ENCODE results near the gene GOLGA8K. TPM values are rescaled to one million over a fixed set of nuclear protein-coding genes. Genes with fewer than 3 reads are reported as not detected.
"Not testable (repeated sequence)": the region's sequence is repeated elsewhere in the genome, so short reads cannot be mapped to it uniquely, and the experiment has no call there.

Gene GOLGA8K
- total RNA-seq, result not detected

- not testable (repeated sequence) for ATAC-seq
Observed at GRCh38 chr15:32403192-32403591, at the start of gene GOLGA8K. Gene GOLGA8K, minus strand, starts transcription at chr15:32403292. Its CDS starts 98 bp downstream, at chr15:32403194.

- ATAC-seq, result not testable (repeated sequence)
Observed at GRCh38 chr15:32440445-32440977, 37.4 kb upstream of the GOLGA8K start.

GRCh38 chr15:32434102-32434963 lies 31.2 kb upstream of the GOLGA8K start:
- peak; percentile 62 for ATAC-seq

GRCh38 chr15:32427635-32428034 lies 24.5 kb upstream of the GOLGA8K start:
- ATAC-seq, result not testable (repeated sequence)

GRCh38 chr15:32426511-32426910 lies 23.4 kb upstream of the GOLGA8K start:
- not testable (repeated sequence) for ATAC-seq

GRCh38 chr15:32407903-32408302 lies 4.8 kb upstream of the GOLGA8K start:
- not testable (repeated sequence) for ATAC-seq

- ATAC-seq, result not testable (repeated sequence)
Observed at GRCh38 chr15:32396522-32396921, 6.6 kb downstream of the GOLGA8K start.

GRCh38 chr15:32394745-32395144 lies 8.3 kb downstream of the GOLGA8K start:
- ATAC-seq, result not testable (repeated sequence)

GRCh38 chr15:32388050-32388648 lies 14.9 kb downstream of the GOLGA8K start:
- not testable (repeated sequence) for ATAC-seq

- not testable (repeated sequence) for ATAC-seq
Observed at GRCh38 chr15:32385823-32386495, 17.1 kb downstream of the GOLGA8K start.

GRCh38 chr15:32374185-32374584 lies 28.9 kb downstream of the GOLGA8K start:
- not testable (repeated sequence) for ATAC-seq

- ATAC-seq, result not testable (repeated sequence)
Observed at GRCh38 chr15:32373707-32374106, 29.4 kb downstream of the GOLGA8K start.

GRCh38 chr15:32372075-32372474 lies 31.0 kb downstream of the GOLGA8K start:
- ATAC-seq, result not testable (repeated sequence)

- not testable (repeated sequence) for ATAC-seq
Observed at GRCh38 chr15:32370526-32370925, 32.6 kb downstream of the GOLGA8K start.

- ATAC-seq, result not testable (repeated sequence)
Observed at GRCh38 chr15:32370064-32370463, 33.0 kb downstream of the GOLGA8K start.

GRCh38 chr15:32366492-32366891 lies 36.6 kb downstream of the GOLGA8K start:
- not testable (repeated sequence) for ATAC-seq

GRCh38 chr15:32365955-32366354 lies 37.1 kb downstream of the GOLGA8K start:
- ATAC-seq, result not testable (repeated sequence)

GRCh38 chr15:32364944-32365343 lies 38.1 kb downstream of the GOLGA8K start:
- ATAC-seq, result peak; percentile 25

GRCh38 chr15:32363449-32363848 lies 39.6 kb downstream of the GOLGA8K start:
- not testable (repeated sequence) for ATAC-seq

- not testable (repeated sequence) for ATAC-seq
Observed at GRCh38 chr15:32361662-32362061, 41.4 kb downstream of the GOLGA8K start.

GRCh38 chr15:32358462-32358861 lies 44.6 kb downstream of the GOLGA8K start:
- ATAC-seq, result not testable (repeated sequence)

- ATAC-seq, result not testable (repeated sequence)
Observed at GRCh38 chr15:32356909-32357308, 46.2 kb downstream of the GOLGA8K start.

- ATAC-seq, result not testable (repeated sequence)
Observed at GRCh38 chr15:32352748-32353147, 50.3 kb downstream of the GOLGA8K start.
